Spinal cord (tissue), 10 donors: Measurements from ENCODE around the gene TENM3. TPM values are rescaled to one million over a fixed set of nuclear protein-coding genes. Genes with fewer than 3 reads are reported as not detected.

Experiments
- DNase-seq, 6 donors: peaks; one replicate each; pipeline versions ENCODE4 v3.0.0 to v3.0.0-alpha.2; 2013 to 2015; ENCODE audit warnings: low spot score in 6 of 6, low read depth in 4 of 6
- H3K27ac ChIP-seq: one replicate; pipeline ENCODE4 v1.5.1; 2013; ENCODE audit warnings: low read depth, low read length, control low read depth
- H3K27me3 ChIP-seq: one replicate; pipeline ENCODE4 v1.6.1; 2013; ENCODE audit warnings: low read length; ENCODE audit not compliant: control insufficient read depth, insufficient read depth
- H3K36me3 ChIP-seq: one replicate; pipeline ENCODE4 v1.6.1; 2013; ENCODE audit warnings: low read length; ENCODE audit not compliant: control insufficient read depth, insufficient read depth
- H3K4me1 ChIP-seq: one replicate; pipeline ENCODE4 v1.6.1; 2013; ENCODE audit warnings: low read length; ENCODE audit not compliant: control insufficient read depth, insufficient read depth
- H3K4me3 ChIP-seq: one replicate; pipeline ENCODE4 v1.5.1; 2013; ENCODE audit warnings: low read depth, low read length, control low read depth
- H3K9me3 ChIP-seq: one replicate; pipeline ENCODE4 v1.6.1; 2013; ENCODE audit warnings: low read length; ENCODE audit not compliant: control insufficient read depth, insufficient read depth
- WGBS: methylation state at CpG from one replicate; pipeline ENCODE4 v1.1.5; 2013; ENCODE audit warnings: missing lambda C conversion rate; ENCODE audit not compliant: insufficient coverage; 5-methylcytosine and 5-hydroxymethylcytosine counted together
- polyA plus RNA-seq, 2 donors: library from polyadenylated mRNA; unstranded; fragments of 120-200 nt; gene quantifications; one replicate each; pipeline ENCODE4 v1.2.1, GENCODE V29; 2013; ENCODE audit not compliant: insufficient read length in 2 of 2
- total RNA-seq, 2 donors: library from RNA; depleted of rRNA in 1 of 2; stranded (reverse); fragments of 120-200 nt in 1 of 2; fragments of >200 nt in 1 of 2; gene quantifications; one replicate each; pipeline versions ENCODE4 v1.2.3 to v1.2.4, GENCODE V29; 2013 to 2014
- donor health status: healthy.

TENM3 gene
- total and polyA plus RNA-seq, 4 donors, result 25.8 to 57.5 (median 38.7) TPM

DNA sequence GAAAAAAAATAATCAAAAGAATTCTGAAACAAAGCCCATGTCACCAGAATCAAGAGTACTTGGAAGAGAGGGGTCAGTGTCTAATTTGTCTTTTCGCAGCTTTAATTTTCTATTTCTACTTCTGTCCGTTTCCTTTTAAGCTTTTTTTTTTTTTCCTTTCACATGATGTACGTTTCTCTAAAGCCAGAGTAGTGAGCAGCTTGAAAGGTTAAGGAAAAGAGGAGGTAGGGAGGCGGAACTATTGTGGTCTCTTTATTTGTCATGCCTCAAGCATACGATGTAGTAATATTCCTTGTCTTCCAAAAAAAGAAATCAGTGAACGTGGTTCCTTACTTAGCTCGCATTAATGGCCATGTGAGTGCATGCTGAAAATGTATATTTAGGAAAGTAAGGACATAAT, 311.5 kb downstream of the TENM3 start:
- no CpG with 5 or more reads among the region's 7 CpGs for WGBS

DNA sequence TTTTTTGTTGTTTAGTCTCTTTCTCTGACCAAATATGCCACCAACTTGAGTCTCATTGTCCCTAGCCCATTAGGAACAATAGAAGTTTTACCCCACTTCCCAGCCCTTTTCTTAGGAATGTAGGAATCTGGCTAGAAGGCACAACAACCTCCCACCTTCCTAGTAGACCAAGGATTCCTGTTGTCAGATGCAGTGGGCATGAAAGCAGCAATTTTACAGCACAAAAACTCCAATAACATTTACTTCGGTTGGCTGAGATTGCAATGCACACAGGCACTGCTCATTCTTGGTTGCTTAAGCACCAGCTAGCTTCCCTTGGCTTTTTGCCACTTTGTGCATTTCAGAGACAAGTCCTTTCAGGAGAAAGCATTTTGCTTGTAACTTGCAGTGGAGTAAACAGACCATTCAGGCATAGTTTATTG, 312.8 kb downstream of the TENM3 start:
- H3K9me3 ChIP-seq, result no peaks in the 10 kb centered on the region
- 33% methylated on average over 1 of the region's 1 CpG for WGBS
- peak in 3 of 6 donors; percentile 66 to 92 (median 88) for DNase-seq
- H3K27ac ChIP-seq, result peak overlapping the region; percentile 63
- H3K4me1 ChIP-seq, result no peaks in the 10 kb centered on the region
- H3K36me3 ChIP-seq, result no peaks in the 10 kb centered on the region
- no peaks in the 10 kb centered on the region for H3K27me3 ChIP-seq
- no peak overlapping the region for H3K4me3 ChIP-seq

More for the DNA sequence above, 311.5 kb downstream of the TENM3 start:
- H3K36me3 ChIP-seq, result no peaks in the 10 kb centered on the region
- H3K4me1 ChIP-seq, result no peaks in the 10 kb centered on the region
- DNase-seq, result no peak
- H3K4me3 ChIP-seq, result no peak overlapping the region
- H3K27ac ChIP-seq, result no peak overlapping the region
- no peaks in the 10 kb centered on the region for H3K9me3 ChIP-seq
- no peaks in the 10 kb centered on the region for H3K27me3 ChIP-seq

DNA sequence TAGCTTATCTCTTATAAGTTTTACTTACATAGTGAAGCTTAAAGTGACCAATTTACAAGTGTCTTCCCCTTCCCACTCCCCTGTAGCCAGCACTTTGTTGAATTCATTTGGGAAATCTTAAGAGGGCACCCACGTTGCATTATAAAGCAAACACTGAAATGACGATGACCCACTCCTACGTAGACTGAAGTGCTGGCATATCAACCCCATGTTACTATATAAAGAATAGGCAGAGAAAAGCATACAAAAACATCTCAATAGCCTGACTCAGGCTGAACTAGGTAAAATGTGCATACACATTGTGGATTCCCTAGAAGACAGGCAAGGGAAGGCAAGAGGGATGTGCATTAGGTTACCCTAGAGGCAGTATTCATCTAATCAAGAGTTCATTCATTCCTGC, 313.4 kb downstream of the TENM3 start:
- no peaks in the 10 kb centered on the region for H3K4me1 ChIP-seq
- H3K27ac ChIP-seq, result peak overlapping the region; percentile 34

DNA sequence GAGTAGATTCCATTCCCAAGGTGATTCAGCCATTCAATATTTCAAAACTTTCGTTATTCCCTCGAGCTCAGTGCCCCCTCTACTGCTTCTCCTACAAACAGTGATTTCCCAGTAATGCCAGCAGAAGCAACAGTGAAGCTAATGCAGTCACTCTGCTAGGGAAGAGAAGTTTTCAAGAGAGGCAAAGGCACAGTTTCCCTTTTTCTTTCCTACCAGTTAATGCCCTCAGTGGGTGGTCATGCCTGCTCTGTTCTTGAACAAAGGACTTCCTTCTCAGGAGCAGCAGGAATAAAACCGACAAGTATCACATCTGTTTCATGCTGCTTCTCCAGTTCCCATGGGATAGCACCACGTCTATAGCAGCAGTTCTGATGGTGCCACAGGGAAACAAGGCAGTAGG, 317.2 kb downstream of the TENM3 start:
- 20% methylated on average over 1 of the region's 4 CpGs for WGBS
- no peaks in the 10 kb centered on the region for H3K4me1 ChIP-seq
- DNase-seq, result peak in 2 of 6 donors; percentile 39 to 84
- H3K36me3 ChIP-seq, result no peaks in the 10 kb centered on the region
- H3K4me3 ChIP-seq, result no peak overlapping the region
- no peaks in the 10 kb centered on the region for H3K9me3 ChIP-seq
- H3K27me3 ChIP-seq, result no peaks in the 10 kb centered on the region
- H3K27ac ChIP-seq, result no peak overlapping the region

More for the DNA sequence above, 313.4 kb downstream of the TENM3 start:
- H3K27me3 ChIP-seq, result no peaks in the 10 kb centered on the region
- H3K36me3 ChIP-seq, result no peaks in the 10 kb centered on the region
- no CpG with 5 or more reads among the region's 3 CpGs for WGBS
- H3K4me3 ChIP-seq, result no peak overlapping the region
- no peaks in the 10 kb centered on the region for H3K9me3 ChIP-seq
- DNase-seq, result peak in 1 of 6 donors; percentile 8

DNA sequence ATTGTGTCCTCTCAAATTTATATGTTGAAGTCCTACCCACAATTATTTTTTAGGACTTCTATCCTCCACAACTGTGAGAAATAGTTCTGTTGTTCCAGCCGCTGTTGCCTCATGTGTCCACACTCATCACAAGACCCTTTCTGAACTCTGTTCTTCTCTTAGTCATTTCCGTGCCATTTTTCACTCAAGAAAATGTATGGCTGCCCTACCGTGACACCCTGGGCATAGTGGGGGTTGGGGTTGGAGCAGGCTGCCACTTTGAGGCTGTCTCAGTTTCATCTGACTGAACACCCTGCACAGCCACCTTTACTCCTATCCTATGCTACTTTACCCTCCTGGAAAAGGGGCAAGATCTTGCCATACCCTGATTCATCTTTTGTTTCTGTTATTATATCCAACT, 319.1 kb downstream of the TENM3 start:
- H3K4me1 ChIP-seq, result no peaks in the 10 kb centered on the region
- no peaks in the 10 kb centered on the region for H3K9me3 ChIP-seq
- H3K27ac ChIP-seq, result no peak overlapping the region
- H3K27me3 ChIP-seq, result no peaks in the 10 kb centered on the region
- H3K4me3 ChIP-seq, result no peak overlapping the region
- no peaks in the 10 kb centered on the region for H3K36me3 ChIP-seq
- DNase-seq, result no peak
- no CpG with 5 or more reads among the region's 3 CpGs for WGBS

DNA sequence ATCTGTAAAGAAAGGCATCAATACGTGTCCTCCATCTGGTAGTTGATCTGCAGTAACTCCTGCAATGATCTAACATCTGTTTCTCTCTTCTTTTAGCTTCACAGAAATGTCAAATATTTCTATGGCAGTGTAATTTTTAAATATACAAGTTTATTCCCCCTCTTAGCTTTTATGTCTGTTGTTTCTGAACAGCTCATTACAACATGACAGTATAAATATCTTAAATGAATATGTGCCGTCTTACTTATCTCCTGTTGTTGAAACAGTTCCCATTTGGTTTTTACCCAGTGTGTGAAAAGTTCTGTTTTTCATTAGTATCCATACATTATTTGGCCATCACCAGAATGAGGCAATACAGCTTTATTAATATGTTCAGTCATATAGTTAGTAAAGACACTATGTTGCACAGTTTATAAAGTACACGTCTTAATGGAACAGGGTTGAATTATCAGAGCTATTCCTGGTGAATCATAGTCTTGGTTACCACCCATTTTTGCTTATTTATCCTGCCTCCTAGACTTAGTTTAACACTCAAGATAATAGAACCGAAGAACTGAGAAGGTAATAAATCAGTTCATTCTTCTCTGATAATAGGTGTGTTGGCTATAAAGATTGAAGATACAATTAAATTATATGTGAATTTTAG, 321.6 kb downstream of the TENM3 start:
- no peak overlapping the region for H3K4me3 ChIP-seq
- H3K27me3 ChIP-seq, result no peaks in the 10 kb centered on the region
- no peaks in the 10 kb centered on the region for H3K36me3 ChIP-seq
- no CpG with 5 or more reads among the region's 4 CpGs for WGBS
- no peak overlapping the region for H3K27ac ChIP-seq
- no peak for DNase-seq
- no peaks in the 10 kb centered on the region for H3K4me1 ChIP-seq
- H3K9me3 ChIP-seq, result no peaks in the 10 kb centered on the region

DNA sequence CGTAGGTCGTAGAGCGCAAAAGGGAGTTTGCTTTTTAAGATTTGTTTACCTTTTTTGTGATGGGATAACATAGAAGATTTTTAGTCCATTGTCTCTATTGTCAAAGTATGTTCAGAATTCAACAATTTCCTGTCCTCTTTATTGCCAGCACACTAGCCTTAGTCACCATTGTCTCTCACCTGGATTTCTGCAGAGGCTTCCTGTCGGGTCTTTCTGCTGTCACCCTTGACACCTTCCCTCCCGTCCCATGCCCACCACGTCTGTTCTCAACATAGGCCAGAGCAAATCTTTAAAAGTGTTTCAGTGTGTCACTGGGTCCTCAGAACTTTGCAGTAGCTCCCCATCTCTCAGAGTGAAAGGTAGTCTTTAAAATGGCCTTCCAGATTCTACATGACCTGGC, 323.9 kb downstream of the TENM3 start:
- DNase-seq, result no peak
- Histone ChIP-seq H3K27me3 (no peaks in the 10 kb centered on the region), H3K9me3 (no peaks in the 10 kb centered on the region), H3K36me3 (no peaks in the 10 kb centered on the region), H3K4me1 (no peaks in the 10 kb centered on the region), H3K4me3 (no peak overlapping the region), H3K27ac (no peak overlapping the region)
- 100% methylated on average over 3 of the region's 6 CpGs for WGBS

DNA sequence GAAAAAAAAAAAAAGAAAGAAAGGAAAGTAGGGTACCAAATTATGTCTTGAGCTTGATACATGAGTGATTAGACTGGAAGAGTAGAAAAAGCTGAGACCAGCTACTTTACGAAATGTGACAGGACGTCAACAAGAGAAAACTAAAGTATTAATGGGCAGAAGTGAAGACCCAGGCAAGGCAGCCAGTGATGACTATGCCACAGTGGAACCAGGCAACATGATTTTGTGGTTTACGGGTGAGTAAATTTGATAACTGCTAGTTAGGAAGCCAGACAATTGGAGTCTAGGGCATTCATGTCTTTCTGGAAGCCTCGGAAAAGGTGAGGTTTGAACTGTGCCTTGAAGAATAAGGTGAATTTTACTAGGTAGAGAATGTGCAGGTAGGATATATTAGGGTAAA, 326.4 kb downstream of the TENM3 start:
- H3K4me3 ChIP-seq, result no peak overlapping the region
- no peaks in the 10 kb centered on the region for H3K4me1 ChIP-seq
- DNase-seq, result no peak
- H3K27ac ChIP-seq, result no peak overlapping the region
- no peaks in the 10 kb centered on the region for H3K27me3 ChIP-seq
- 97% methylated on average over 4 of the region's 4 CpGs for WGBS
- no peaks in the 10 kb centered on the region for H3K36me3 ChIP-seq
- no peaks in the 10 kb centered on the region for H3K9me3 ChIP-seq

DNA sequence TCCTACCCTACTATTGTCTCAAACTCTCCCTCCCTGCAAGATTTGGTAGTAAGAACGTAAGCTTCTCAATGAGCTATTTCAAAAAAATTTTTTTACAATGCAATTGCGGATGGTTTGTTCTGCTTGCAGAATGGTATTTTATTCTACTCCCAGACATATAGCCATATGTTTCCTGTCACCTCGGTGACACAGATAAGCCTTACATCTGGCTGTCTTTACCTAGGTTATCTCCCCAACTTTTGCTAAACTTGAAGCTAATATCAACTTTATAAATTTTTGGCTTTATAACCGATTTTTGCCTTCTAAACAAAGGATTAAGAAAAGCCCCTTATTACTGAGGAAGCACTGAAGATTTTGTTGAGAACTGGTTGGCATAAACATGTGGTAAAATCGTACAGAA, 331.5 kb downstream of the TENM3 start:
- Histone ChIP-seq H3K4me1 (no peaks in the 10 kb centered on the region), H3K36me3 (no peaks in the 10 kb centered on the region), H3K27me3 (no peaks in the 10 kb centered on the region), H3K4me3 (no peak overlapping the region), H3K27ac (no peak overlapping the region), H3K9me3 (no peaks in the 10 kb centered on the region)
- no peak for DNase-seq
- WGBS, result no CpG with 5 or more reads among the region's 5 CpGs

DNA sequence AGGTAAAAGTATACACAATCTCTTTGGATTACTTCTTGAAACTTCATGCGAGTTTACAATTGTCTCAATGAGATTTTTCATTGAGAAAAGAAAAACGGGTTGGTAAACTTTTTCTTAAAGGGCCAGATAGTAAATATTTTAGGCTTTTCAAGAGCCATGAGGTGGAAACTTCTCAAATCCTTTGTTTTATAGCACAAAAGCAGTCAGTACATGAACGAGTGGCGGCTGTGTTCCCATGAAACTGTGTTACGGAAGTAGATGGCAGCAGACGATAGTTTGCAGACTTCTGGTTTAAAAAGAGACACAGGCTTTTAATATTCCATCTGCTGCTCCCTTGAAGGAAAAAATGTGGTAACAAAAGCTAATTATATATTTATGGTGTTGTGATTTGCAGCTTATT, 332.0 kb downstream of the TENM3 start:
- H3K27ac ChIP-seq, result no peak overlapping the region
- DNase-seq, result peak in 2 of 6 donors; percentile 42 to 71

More for the DNA sequence above, 332.0 kb downstream of the TENM3 start:
- no peaks in the 10 kb centered on the region for H3K36me3 ChIP-seq
- no peak overlapping the region for H3K4me3 ChIP-seq
- H3K9me3 ChIP-seq, result no peaks in the 10 kb centered on the region
- no peaks in the 10 kb centered on the region for H3K4me1 ChIP-seq
- H3K27me3 ChIP-seq, result no peaks in the 10 kb centered on the region
- WGBS, result no CpG with 5 or more reads among the region's 6 CpGs
